Measurements from ENCODE around the gene ZNF354B.

GRCh38 chr5:178872302-178872701, 12.5 kb downstream of the ZNF354B start:
- TF ChIP-seq CBX5 (CRISPR knock-in tag; IDR thresholded peaks at IDR 0.05; ENCODE audit: borderline replicate concordance) = no peak
- TF ChIP-seq TAF1 (CRISPR knock-in tag; IDR thresholded peaks at IDR 0.05) = no peak
- TF ChIP-seq CHD2 (IDR thresholded peaks at IDR 0.05; ENCODE audit: low read depth, low read length) = no peak
- TF ChIP-seq AHDC1 (CRISPR knock-in tag; IDR thresholded peaks at IDR 0.05; ENCODE audit: borderline replicate concordance) = no peak
- no peak for TF ChIP-seq ZNF816 (CRISPR knock-in tag; IDR thresholded peaks at IDR 0.05; ENCODE audit: borderline replicate concordance)
- TF ChIP-seq FOXO4 (CRISPR knock-in tag; conservative IDR thresholded peaks at IDR 0.05) = no peak
- no peak for TF ChIP-seq ZNF790 (CRISPR knock-in tag; IDR thresholded peaks at IDR 0.05; ENCODE audit: borderline replicate concordance)
- no peak for TF ChIP-seq ZBTB46 (CRISPR knock-in tag; IDR thresholded peaks at IDR 0.05; ENCODE audit: borderline replicate concordance)
- TF ChIP-seq TOE1 (CRISPR knock-in tag; IDR thresholded peaks at IDR 0.05) = no peak

Measured in HepG2 (cell line).